HG03460 (cell line): ENCODE measurements around the gene NRP1.

Experiments used
- ATAC-seq: cut with Tn5 transposase; IDR thresholded peaks from one replicate; pipeline ENCODE4 v1.9.1; 2021; ENCODE audit not compliant: unreplicated experiment

NRP1 gene

GRCh38 chr10:33133557-33133956 lies 200.9 kb downstream of the NRP1 start:
- no peak for ATAC-seq

- no peak for ATAC-seq
Measured at GRCh38 chr10:33132626-33133025, 201.8 kb downstream of the NRP1 start.

- ATAC-seq, result no peak
Measured at GRCh38 chr10:33129996-33130386, 204.5 kb downstream of the NRP1 start.

DNA sequence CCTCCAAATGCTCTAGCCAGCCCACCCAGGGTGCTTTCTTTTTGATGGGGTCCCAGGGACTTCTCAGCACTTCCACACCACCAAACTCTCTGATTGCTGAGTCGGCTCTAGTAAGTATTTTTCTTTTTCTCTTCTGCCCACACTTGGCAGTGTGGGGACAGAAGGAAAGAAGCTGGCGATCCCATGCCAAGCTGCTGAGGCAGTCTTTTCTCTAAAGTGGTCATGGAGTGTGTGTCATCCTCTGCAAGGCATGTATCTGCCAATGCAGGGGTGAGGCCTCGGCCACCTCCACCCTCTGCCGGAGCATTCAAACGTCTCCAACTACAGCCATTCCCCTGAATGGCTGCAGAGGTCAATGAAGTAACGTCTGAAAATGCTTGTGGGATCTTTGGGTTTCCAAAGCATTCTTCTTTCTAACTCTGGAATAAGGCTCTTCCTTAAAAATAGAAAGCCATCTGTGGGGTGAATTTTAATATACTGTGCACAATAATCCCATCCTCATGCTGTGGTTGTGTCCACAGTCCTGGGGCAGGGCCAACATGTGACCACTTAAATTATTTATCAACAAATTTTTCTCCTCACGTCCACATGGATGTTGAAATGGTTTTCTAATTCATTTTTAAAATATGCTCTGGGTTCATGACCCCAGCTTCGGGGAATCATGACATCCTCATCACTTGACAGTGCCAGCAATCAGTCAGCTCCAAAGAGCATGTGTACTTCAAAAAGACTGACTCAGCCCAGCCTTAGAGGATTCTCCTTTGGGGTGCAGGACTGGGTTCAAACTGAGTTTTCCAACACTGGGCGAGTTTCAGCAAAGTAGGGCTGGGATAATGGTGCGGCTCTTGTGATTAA lies 205.1 kb downstream of the NRP1 start:
- no peak for ATAC-seq

- no peak for ATAC-seq
Measured at GRCh38 chr10:33127622-33128021, 206.8 kb downstream of the NRP1 start.
